OCI-M2 (cell line): ENCODE data around the gene S100B.

Source experiments
- DNase-seq: peaks from one replicate; lab custom pipeline; 2025; ENCODE audit not compliant: unreplicated experiment; lab: John Stamatoyannopoulos, UW

The S100B gene

GRCh38 chr21:46628868-46629267 lies 24.0 kb upstream of the S100B start:
- DNase-seq: no peak

- no peak for DNase-seq
Observed at GRCh38 chr21:46627726-46628125, 22.8 kb upstream of the S100B start.

- no peak for DNase-seq
Observed at GRCh38 chr21:46626975-46627501, 22.2 kb upstream of the S100B start.

- DNase-seq: no peak
Observed at GRCh38 chr21:46626536-46626935, 21.7 kb upstream of the S100B start.

GRCh38 chr21:46625759-46626158 lies 20.9 kb upstream of the S100B start:
- no peak for DNase-seq

- DNase-seq: no peak
Observed at GRCh38 chr21:46624050-46624449, 19.2 kb upstream of the S100B start.

GRCh38 chr21:46622226-46622625 lies 17.3 kb upstream of the S100B start:
- peak; percentile 55 for DNase-seq

- no peak for DNase-seq
Observed at GRCh38 chr21:46621457-46622182, 16.7 kb upstream of the S100B start.

GRCh38 chr21:46620846-46621245 lies 16.0 kb upstream of the S100B start:
- DNase-seq: no peak

GRCh38 chr21:46619846-46620245 lies 15.0 kb upstream of the S100B start:
- DNase-seq: no peak

- DNase-seq: no peak
Observed at GRCh38 chr21:46618738-46619379, 14.0 kb upstream of the S100B start.

- DNase-seq: no peak
Observed at GRCh38 chr21:46617267-46618051, 12.6 kb upstream of the S100B start.

GRCh38 chr21:46616656-46617055 lies 11.8 kb upstream of the S100B start:
- DNase-seq: no peak

GRCh38 chr21:46616050-46616449 lies 11.2 kb upstream of the S100B start:
- DNase-seq: no peak

GRCh38 chr21:46613391-46613790 lies 8.5 kb upstream of the S100B start:
- DNase-seq: no peak

- DNase-seq: no peak
Observed at GRCh38 chr21:46610018-46610701, 5.3 kb upstream of the S100B start.

- no peak for DNase-seq
Observed at GRCh38 chr21:46608672-46609111, 3.8 kb upstream of the S100B start.

GRCh38 chr21:46607636-46608035 lies 2.8 kb upstream of the S100B start:
- no peak for DNase-seq

GRCh38 chr21:46606427-46606813 lies 1.5 kb upstream of the S100B start:
- DNase-seq: no peak

GRCh38 chr21:46605767-46606426 lies 1.0 kb upstream of the S100B start:
- DNase-seq: no peak
